Endothelial cell of umbilical vein (primary cell): ENCODE data around the gene KLHDC9.

ENCODE experiments used
- CTCF ChIP-seq, 2 donors: IDR thresholded peaks; 1 replicate in 1 of 2; 2 replicates in 1 of 2; pipeline ENCODE4 v1.5.1; 2011; ENCODE audit warnings: low read length in 2 of 2, mild to moderate bottlenecking in 2 of 2, moderate library complexity in 2 of 2, control low read depth in 1 of 2, inconsistent platforms in 1 of 2, low read depth in 1 of 2; ENCODE audit not compliant: insufficient read depth in 1 of 2; ENCODE audit errors: extremely low read depth in 1 of 2
- EZH2 ChIP-seq: IDR thresholded peaks from 2 replicates; pipeline ENCODE4 v1.6.1; 2012; ENCODE audit warnings: borderline replicate concordance, low read depth, mild to moderate bottlenecking, moderate library complexity, low read length, inconsistent platforms; ENCODE audit not compliant: severe bottlenecking
- FOS ChIP-seq: IDR thresholded peaks from 2 replicates; pipeline ENCODE4 v1.6.1; 2011; ENCODE audit warnings: mild to moderate bottlenecking, low read length, moderate library complexity, borderline replicate concordance; ENCODE audit not compliant: insufficient read depth
- GATA2 ChIP-seq: IDR thresholded peaks from 2 replicates; pipeline ENCODE4 v1.7.0; 2011; ENCODE audit warnings: low read depth, mild to moderate bottlenecking, moderate library complexity, mixed read lengths, low read length; ENCODE audit not compliant: insufficient read length, insufficient read depth
- JUN ChIP-seq: IDR thresholded peaks from 2 replicates; pipeline ENCODE4 v1.6.1; 2011; ENCODE audit warnings: borderline replicate concordance, low read depth; ENCODE audit not compliant: insufficient read length, insufficient read depth
- MAX ChIP-seq: IDR thresholded peaks from 2 replicates; pipeline ENCODE4 v1.6.1; 2011; ENCODE audit not compliant: insufficient read depth, insufficient read length
- MYC ChIP-seq: IDR thresholded peaks from one replicate; pipeline ENCODE4 v1.6.1; 2011; ENCODE audit warnings: mild to moderate bottlenecking, low read depth, low read length
- POLR2A ChIP-seq: IDR thresholded peaks from 2 replicates; pipeline ENCODE4 v1.6.1; 2012; ENCODE audit warnings: low read depth, mild to moderate bottlenecking, control low read depth, low read length
- POLR2AphosphoS5 ChIP-seq: IDR thresholded peaks from 2 replicates; pipeline ENCODE4 v1.6.1; 2012; ENCODE audit warnings: low read depth, mild to moderate bottlenecking, control low read depth, low read length, moderate library complexity; ENCODE audit not compliant: insufficient read depth

DNA sequence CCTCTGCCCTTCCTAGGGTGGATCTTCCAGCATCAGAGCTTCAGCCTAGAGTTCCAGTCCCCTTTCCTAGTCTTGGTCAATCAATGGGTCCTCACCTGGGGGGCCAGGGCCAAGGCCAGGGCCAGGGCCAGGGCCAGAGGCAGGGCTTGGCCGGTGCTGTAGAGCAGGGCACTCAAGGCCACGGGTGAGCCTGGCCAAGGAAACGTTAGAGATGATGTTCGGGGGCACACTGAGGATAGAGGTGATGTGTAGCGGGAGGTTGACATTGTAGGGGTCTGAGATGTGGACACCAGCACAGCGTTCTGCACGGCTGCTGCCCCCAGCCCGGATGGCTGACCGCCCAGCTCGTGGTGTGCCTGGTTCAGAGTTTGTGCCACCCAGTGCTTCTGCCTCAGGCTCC is 46.9 kb upstream of the KLHDC9 start:
- TF ChIP-seq POLR2A = no peak
- no peak for TF ChIP-seq EZH2
- no peak for TF ChIP-seq CTCF (IDR thresholded peaks at IDR 0.05; ENCODE audit: extremely low read depth in 1 of 2, insufficient read depth in 1 of 2, low read depth in 1 of 2, low read length in 2 of 2)
- no peak for TF ChIP-seq POLR2AphosphoS5
- TF ChIP-seq MYC = no peak
- TF ChIP-seq FOS = no peak
- no peak for TF ChIP-seq MAX
- no peak for TF ChIP-seq GATA2
- no peak for TF ChIP-seq JUN
